H1 (cell line): ENCODE measurements around the gene RGS7BP. TPM values are rescaled to one million over a fixed set of nuclear protein-coding genes. Genes with fewer than 3 reads are reported as not detected.
A peak's percentile ranks its signal among the peaks of the same experiment; 100 is the strongest.

Source experiments
- ATF3 ChIP-seq: IDR thresholded peaks from 2 replicates; pipeline ENCODE4 v1.6.1; 2011; ENCODE audit warnings: low read depth, mild to moderate bottlenecking, low read length; ENCODE audit not compliant: insufficient read depth
- CHD1 ChIP-seq: IDR thresholded peaks from 2 replicates; pipeline ENCODE4 v1.6.1; 2012; ENCODE audit warnings: low read depth, low read length, improper control_type of control experiment
- HDAC6 ChIP-seq: IDR thresholded peaks from one replicate; pipeline ENCODE4 v1.7.1; 2012; ENCODE audit warnings: low read depth, mild to moderate bottlenecking, inconsistent platforms, low read length, moderate library complexity
- SP4 ChIP-seq: IDR thresholded peaks from 2 replicates; pipeline ENCODE4 v1.6.1; 2012; ENCODE audit warnings: low read length, inconsistent platforms
- YY1 ChIP-seq: IDR thresholded peaks from 2 replicates; pipeline ENCODE4 v1.6.1; 2011; ENCODE audit warnings: low read depth, mild to moderate bottlenecking, low read length
- polyA plus RNA-seq, 7 experiments: library from polyadenylated mRNA; depleted of rRNA in 3 of 7; stranded (reverse) in 5 of 7; unstranded in 2 of 7; fragments of >200 nt in 5 of 7; fragments of 200-250 nt in 2 of 7; gene quantifications; 1 replicate in 5 of 7; 2 replicates in 1 of 7; 4 replicates in 1 of 7; pipeline versions ENCODE4 v1.2.1 to v1.2.3, GENCODE V29; 2011 to 2013; ENCODE audit warnings: missing spikeins in 2 of 7, mixed read lengths in 2 of 7
- total RNA-seq: library from RNA; stranded (reverse); fragmentation: NEBNext Ultra II Directional; extraction: Animal tissue kit (Norgen Biotek cat#: 25700); gene quantifications from 2 replicates; pipeline ENCODE4 v1.2.1, GENCODE V29; 2021

RGS7BP gene
- total and polyA plus RNA-seq, 2 of the 8 experiments (the other 6 are each of a cell fraction or from before 2014, with no cell fraction given): 0.65 to 2.3 TPM

- TF ChIP-seq YY1 (peak; percentile 63; the same call in 1 of the 2 replicates), ATF3 (no peak), HDAC6 (no peak), SP4 (no peak), CHD1 (no peak)
Observed at GRCh38 chr5:64637837-64638443, 132.1 kb downstream of the RGS7BP start (continued).
